Uterus (tissue), 2 donors: ENCODE results near the gene TCAF2.
"Not testable (repeated sequence)": the region's sequence is repeated elsewhere in the genome, so short reads cannot be mapped to it uniquely, and the experiment has no call there.

Experiments
- CTCF ChIP-seq, 4 experiments: fragments of 200-600 bp in 2 of 4; fragments of 450-650 bp in 2 of 4; sonication (generic) in 2 of 4; IDR thresholded peaks; one replicate each; pipeline ENCODE4 v1.5.1; 2016 to 2019; ENCODE audit warnings: antibody characterized with exemption in 4 of 4, mild to moderate bottlenecking in 2 of 4, moderate library complexity in 1 of 4
- POLR2A ChIP-seq, 2 donors: fragments of 450-650 bp; IDR thresholded peaks; one replicate each; pipeline ENCODE4 v1.6.1; 2016; ENCODE audit warnings: antibody characterized with exemption in 2 of 2, mild to moderate bottlenecking in 1 of 2, moderate library complexity in 1 of 2

- not testable (repeated sequence) for TF ChIP-seq POLR2A, CTCF (IDR thresholded peaks at IDR 0.05)
Measured at GRCh38 chr7:143617204-143617603, 3.6 kb upstream of the TCAF2 start.
